K562 (cell line): ENCODE measurements around the gene TMEM108. TPM values are rescaled to one million over a fixed set of nuclear protein-coding genes. Genes with fewer than 3 reads are reported as not detected.

Experiments
- ATAC-seq: fragments of 200-7000 bp; cut with Tn5 transposase; 3 replicates; pipeline ENCODE4 v1.9.1; 2020; ENCODE audit warnings: moderate library complexity
- BruUV-seq: library from RNA; stranded (reverse); fragments of 400-500 nt; replicated peaks from 2 replicates; lab custom pipeline; 2021; lab: Mats Ljungman, UMichigan
- CTCF ChIA-PET: fragments of 300-600 bp; formaldehyde crosslinking; extraction: SDS; loops from one replicate; lab custom pipeline; 2021; ENCODE audit warnings: low intra/inter-chr PET ratio; lab: Yijun Ruan, JAX
- POLR2A ChIA-PET: fragments of 300-600, 350-650 bp; sonication (Branson Sonifier 250); formaldehyde crosslinking; extraction: SDS; loops from one replicate; lab custom pipeline; 2021; ENCODE audit warnings: antibody characterized with exemption, inconsistent platforms; lab: Yijun Ruan, JAX
- DNase-seq, 4 experiments: peaks; one replicate each; pipeline versions ENCODE4 v3.0.0 to v3.0.0-alpha.2; 2011 to 2018; ENCODE audit warnings: low spot score in 3 of 4, mixed read lengths in 3 of 4; ENCODE audit errors: extremely low read depth in 1 of 4
- FAIRE-seq: peaks from 2 replicates; lab custom pipeline; 2011; peaks lifted over from hg19 to GRCh38; lab: Jason Lieb, UNC
- H2AFZ ChIP-seq: 2 replicates; pipeline ENCODE4 v1.6.0; 2011; ENCODE audit warnings: low read depth, low read length, control low read depth, inconsistent platforms
- H3K27ac ChIP-seq: fragments of 200-600 bp; 3 replicates; pipeline ENCODE4 v1.8.0; 2011; ENCODE audit warnings: low read depth, mild to moderate bottlenecking, control low read depth, inconsistent platforms, low read length, moderate library complexity, mixed read lengths; ENCODE audit errors: extremely low read depth
- H3K27me3 ChIP-seq, 2 experiments: fragments of 300-600 bp in 1 of 2; 2 replicates in 1 of 2; 3 replicates in 1 of 2; pipeline versions ENCODE4 v1.6.0 to v1.8.0; 2011; ENCODE audit warnings: inconsistent platforms in 2 of 2, low read length in 2 of 2, mild to moderate bottlenecking in 1 of 2, mixed read lengths in 1 of 2, moderate library complexity in 1 of 2; ENCODE audit not compliant: control insufficient read depth in 2 of 2, insufficient read depth in 2 of 2
- H3K36me3 ChIP-seq: fragments of 300-600 bp; 3 replicates; pipeline ENCODE4 v1.8.0; 2011; ENCODE audit warnings: mild to moderate bottlenecking, low read length, inconsistent platforms; ENCODE audit not compliant: control insufficient read depth, insufficient read depth
- H3K4me1 ChIP-seq, 2 experiments: fragments of 200-600 bp in 1 of 2; replicated peaks in 1 of 2; 2 replicates in 1 of 2; 3 replicates in 1 of 2; pipeline versions ENCODE4 v1.5.1 to v1.8.0; 2011; ENCODE audit warnings: inconsistent platforms in 2 of 2, low read length in 2 of 2, mild to moderate bottlenecking in 1 of 2, mixed read lengths in 1 of 2, moderate library complexity in 1 of 2; ENCODE audit not compliant: control insufficient read depth in 2 of 2, insufficient read depth in 2 of 2
- H3K4me2 ChIP-seq: 2 replicates; pipeline ENCODE4 v1.6.1; 2011; ENCODE audit warnings: low read length, control low read depth, inconsistent platforms, mixed read lengths; ENCODE audit not compliant: insufficient read depth
- H3K4me3 ChIP-seq: fragments of 200-600 bp; sonication (generic), shearing (Covaris generic); 2 replicates; pipeline ENCODE4 v1.5.1; 2016; ENCODE audit warnings: control low read depth, inconsistent platforms
- H3K79me2 ChIP-seq: fragments of 200-600 bp; 3 replicates; pipeline ENCODE4 v1.8.0; 2011; ENCODE audit warnings: low read length, inconsistent platforms; ENCODE audit not compliant: control insufficient read depth, insufficient read depth
- H3K9ac ChIP-seq, 2 experiments: 2 replicates each; pipeline versions ENCODE4 v1.6.0 to v1.6.1; 2011; ENCODE audit warnings: low read depth in 2 of 2, low read length in 2 of 2, control low read depth in 1 of 2, inconsistent platforms in 1 of 2, mild to moderate bottlenecking in 1 of 2, mixed read lengths in 1 of 2; ENCODE audit not compliant: insufficient read depth in 1 of 2
- H3K9me1 ChIP-seq: one replicate; pipeline ENCODE4 v1.6.0; 2011; ENCODE audit warnings: inconsistent platforms, mild to moderate bottlenecking, low read length, moderate library complexity; ENCODE audit not compliant: control insufficient read depth, insufficient read depth
- H3K9me3 ChIP-seq: replicated peaks from 2 replicates; pipeline ENCODE4 v1.5.1; 2011; ENCODE audit warnings: low read depth, low read length, inconsistent platforms; ENCODE audit not compliant: control insufficient read depth, insufficient read depth
- H4K20me1 ChIP-seq: replicated peaks from 2 replicates; pipeline ENCODE4 v1.6.1; 2011; ENCODE audit warnings: low read length, inconsistent platforms, mixed read lengths; ENCODE audit not compliant: control insufficient read depth, insufficient read depth
- CAMTA2 ChIP-seq: fragments of 250-450 bp; sonication (Bioruptor Pico); conservative IDR thresholded peaks from 2 replicates; pipeline ENCODE4 v1.5.1; 2022
- ELF2 ChIP-seq: fragments of 250-450 bp; sonication (Bioruptor Pico); IDR thresholded peaks from 2 replicates; pipeline ENCODE4 v1.5.0; 2021; ENCODE audit warnings: mild to moderate bottlenecking
- KDM2B ChIP-seq: fragments of 250-450 bp; sonication (Bioruptor Pico); IDR thresholded peaks from 2 replicates; pipeline ENCODE4 v1.8.0; 2021; ENCODE audit warnings: mild to moderate bottlenecking, moderate library complexity
- KHSRP ChIP-seq: fragments of 450-650 bp; IDR thresholded peaks from 2 replicates; pipeline ENCODE4 v1.6.1; 2017
- L3MBTL2 ChIP-seq: fragments of 450-650 bp; IDR thresholded peaks from 2 replicates; pipeline ENCODE4 v1.6.1; 2016; ENCODE audit warnings: mild to moderate bottlenecking, moderate library complexity
- MCM2 ChIP-seq: fragments of 450-650 bp; IDR thresholded peaks from 2 replicates; pipeline ENCODE4 v1.6.1; 2017; ENCODE audit warnings: low read depth, mild to moderate bottlenecking
- MTA2 ChIP-seq: fragments of 450-650 bp; IDR thresholded peaks from 2 replicates; pipeline ENCODE4 v1.6.1; 2016; ENCODE audit warnings: low read depth
- NFIC ChIP-seq: fragments of 450-650 bp; IDR thresholded peaks from 2 replicates; pipeline ENCODE4 v1.6.1; 2017; ENCODE audit warnings: mild to moderate bottlenecking, inconsistent platforms
- NONO ChIP-seq, 2 experiments: fragments of 200-400 bp in 1 of 2; fragments of 450-650 bp in 1 of 2; formaldehyde crosslinking in 1 of 2; IDR thresholded peaks; 2 replicates each; pipeline ENCODE4 v1.6.1; 2017; ENCODE audit warnings: low read depth in 2 of 2, mild to moderate bottlenecking in 2 of 2, moderate library complexity in 2 of 2, low read length in 1 of 2
- PHF21A ChIP-seq: fragments of 450-650 bp; IDR thresholded peaks from 2 replicates; pipeline ENCODE4 v1.6.1; 2017; ENCODE audit warnings: low read depth, borderline replicate concordance
- PRMT5 ChIP-seq: sonication (generic); formaldehyde crosslinking; IDR thresholded peaks from 2 replicates; pipeline ENCODE4 v1.5.0; 2020; ENCODE audit warnings: missing genetic modification reagents
- ZBED1 ChIP-seq: IDR thresholded peaks from 2 replicates; pipeline ENCODE4 v1.6.1; 2014
- ZBTB17 ChIP-seq: fragments of 450-650 bp; formaldehyde crosslinking; IDR thresholded peaks from 2 replicates; pipeline ENCODE4 v1.4.0; 2020; ENCODE audit warnings: mild to moderate bottlenecking
- WGBS: fragments of 100-300 bp; shearing (Covaris generic); methylation state at CpG from one replicate; pipeline ENCODE4 v1.1.6; 2016; ENCODE audit warnings: low coverage, mixed read lengths; ENCODE audit not compliant: insufficient coverage; ENCODE audit errors: missing lambda C conversion rate; 5-methylcytosine and 5-hydroxymethylcytosine counted together
- in situ Hi-C: fragments of 300-500 bp; cut with MboI; formaldehyde crosslinking; loops from 4 replicates; pipeline ENCODE4 v1.15.0; 2018; ENCODE audit warnings: inconsistent platforms, mixed read lengths
- intact Hi-C: fragments of 100-400 bp; cut with micrococcal nuclease; formaldehyde crosslinking; loops from 2 replicates; pipeline ENCODE4 v1.14.2; 2022
- polyA plus RNA-seq, 8 experiments: library from polyadenylated mRNA; depleted of rRNA in 4 of 8; stranded (reverse) in 5 of 8; unstranded in 3 of 8; fragments of >200 nt; fragmentation: Nextera tagmentation in 2 of 8; fragmentation: Illumina TruSeq in 1 of 8; extraction: Ambion mirVana in 2 of 8; extraction: Trizol in 1 of 8; gene quantifications; 2 replicates each; pipeline versions ENCODE4 v1.2.1 to v1.2.3, GENCODE V29; 2011 to 2014; ENCODE audit warnings: inconsistent platforms in 1 of 8, missing spikeins in 1 of 8
- total RNA-seq, 7 experiments: library from RNA; depleted of rRNA in 6 of 7; stranded (reverse); fragments of >200 nt in 6 of 7; fragmentation: Illumina TruSeq in 2 of 7; extraction: Trizol in 2 of 7; gene quantifications; 2 replicates each; pipeline versions ENCODE4 v1.2.1 to v1.2.3, GENCODE V29; 2011 to 2021; ENCODE audit warnings: low replicate concordance in 1 of 7
- TF ChIP-seq, protein P1 (sequence below): fragments of 450-650 bp; formaldehyde crosslinking; IDR thresholded peaks from 2 replicates; pipeline ENCODE4 v1.4.0; 2020; ENCODE audit warnings: mild to moderate bottlenecking, mixed read lengths

Gene TMEM108
- total and polyA plus RNA-seq, 9 of the 15 experiments (the other 6 are each of a cell fraction or from before 2014, with no cell fraction given): 0.65 to 11.1 (median 3.4) TPM

- Histone ChIP-seq H3K79me2 (no peaks in the 10 kb centered on the region), H4K20me1 (no peaks in the 10 kb centered on the region), H3K9ac (no peak overlapping the region), H3K27me3 (no peaks in the 10 kb centered on the region), H3K4me3 (no peak overlapping the region), H3K36me3 (no peaks in the 10 kb centered on the region), H3K4me2 (no peak overlapping the region), H2AFZ (no peak overlapping the region), H3K9me3 (no peaks in the 10 kb centered on the region), H3K27ac (no peak overlapping the region), H3K9me1 (no peaks in the 10 kb centered on the region), H3K4me1 (no peaks in the 10 kb centered on the region; a peak in 1 of 5 replicates)
- ATAC-seq (no peak), DNase-seq (peak in 1 of 4 experiments; percentile 3), FAIRE-seq (no peak)
- BruUV-seq: no TSS peak
- ChIA-PET CTCF (no interaction called here), POLR2A (no interaction called here)
- intact Hi-C loops (no loop called here), in situ Hi-C loops (no loop called here)
- TF ChIP-seq NONO (IDR thresholded peaks at IDR 0.05; ENCODE audit: low read depth in 2 of 2, low read length in 1 of 2) (no peak), NFIC (peak; percentile 73)
- 44% methylated on average over 2 of the region's 2 CpGs for WGBS
These were observed 175.7 kb downstream of the TMEM108 start for GRCh38 chr3:133213937-133214336.

DNA sequence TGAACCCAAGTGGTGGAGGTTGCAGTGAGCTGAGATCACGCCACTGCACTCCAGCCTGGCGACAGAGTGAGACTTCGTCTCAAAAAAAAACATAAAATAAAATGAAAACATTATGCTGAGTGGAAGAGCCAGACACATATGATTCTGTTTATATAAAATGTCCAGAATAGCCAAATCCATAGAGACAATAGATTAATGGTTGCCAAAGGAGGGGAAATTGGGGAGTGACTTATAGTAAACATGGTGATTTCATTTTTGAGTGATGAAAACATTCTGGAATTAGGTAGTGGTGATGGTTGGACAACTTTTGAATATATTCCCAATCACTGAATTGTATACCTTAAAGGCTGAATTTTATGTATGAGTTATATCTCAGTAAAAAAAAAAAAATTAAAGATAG, 189.6 kb downstream of the TMEM108 start:
- no peaks in the 10 kb centered on the region for H3K9me1 ChIP-seq
- no TSS peak for BruUV-seq
- H3K79me2 ChIP-seq: no peaks in the 10 kb centered on the region
- 66% methylated on average over 3 of the region's 3 CpGs for WGBS
- FAIRE-seq: no peak
- no peak for ATAC-seq
- intact Hi-C loops (no loop called here), in situ Hi-C loops (no loop called here)
- no peak for TF ChIP-seq PHF21A
- TF ChIP-seq MCM2: no peak
- no peak for TF ChIP-seq MTA2
- TF ChIP-seq L3MBTL2: no peak
- no peak for TF ChIP-seq CAMTA2 (CRISPR knock-in tag)
- TF ChIP-seq PRMT5 (CRISPR knock-in tag): no peak
- TF ChIP-seq KHSRP: no peak
- no peak for TF ChIP-seq ZBTB17
- no peak for TF ChIP-seq ZBED1
- no peak for TF ChIP-seq KDM2B (CRISPR knock-in tag)
- TF ChIP-seq, protein P1, sequence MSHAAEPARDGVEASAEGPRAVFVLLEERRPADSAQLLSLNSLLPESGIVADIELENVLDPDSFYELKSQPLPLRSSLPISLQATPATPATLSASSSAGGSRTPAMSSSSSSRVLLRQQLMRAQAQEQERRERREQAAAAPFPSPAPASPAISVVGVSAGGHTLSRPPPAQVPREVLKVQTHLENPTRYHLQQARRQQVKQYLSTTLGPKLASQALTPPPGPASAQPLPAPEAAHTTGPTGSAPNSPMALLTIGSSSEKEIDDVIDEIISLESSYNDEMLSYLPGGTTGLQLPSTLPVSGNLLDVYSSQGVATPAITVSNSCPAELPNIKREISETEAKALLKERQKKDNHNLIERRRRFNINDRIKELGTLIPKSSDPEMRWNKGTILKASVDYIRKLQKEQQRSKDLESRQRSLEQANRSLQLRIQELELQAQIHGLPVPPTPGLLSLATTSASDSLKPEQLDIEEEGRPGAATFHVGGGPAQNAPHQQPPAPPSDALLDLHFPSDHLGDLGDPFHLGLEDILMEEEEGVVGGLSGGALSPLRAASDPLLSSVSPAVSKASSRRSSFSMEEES (CRISPR knock-in tag): no peak
- no peak for TF ChIP-seq ELF2 (CRISPR knock-in tag)
- H4K20me1 ChIP-seq: no peaks in the 10 kb centered on the region
- DNase-seq: no peak
- H3K4me3 ChIP-seq: no peak overlapping the region
- no peaks in the 10 kb centered on the region for H3K4me1 ChIP-seq
- no peak overlapping the region for H3K27ac ChIP-seq
- no peaks in the 10 kb centered on the region for H3K36me3 ChIP-seq
- no peak overlapping the region for H3K4me2 ChIP-seq
- ChIA-PET CTCF (no interaction called here), POLR2A (no interaction called here)
- no peaks in the 10 kb centered on the region for H3K9me3 ChIP-seq
- no peaks in the 10 kb centered on the region for H3K27me3 ChIP-seq
- no peak overlapping the region for H3K9ac ChIP-seq
- no peak overlapping the region for H2AFZ ChIP-seq
